T47D (cell line): ENCODE data around the gene TMPRSS2.

Source experiments
- DNase-seq, 2 experiments: peaks; one replicate each; pipeline versions ENCODE4 v3.0.0 to v3.0.0-alpha.2; 2011 to 2012; ENCODE audit warnings: low read depth in 1 of 2, low spot score in 1 of 2
- JUND ChIP-seq: IDR thresholded peaks from 2 replicates; pipeline ENCODE4 v1.6.1; 2012; ENCODE audit warnings: low read depth
- in situ Hi-C: cut with HindIII; loops from 2 replicates; pipeline ENCODE4 v1.10.0; 2016; ENCODE audit warnings: low sequenced_read_pairs, low pct_unique_long_range_greater_than_20kb

The TMPRSS2 gene

DNA sequence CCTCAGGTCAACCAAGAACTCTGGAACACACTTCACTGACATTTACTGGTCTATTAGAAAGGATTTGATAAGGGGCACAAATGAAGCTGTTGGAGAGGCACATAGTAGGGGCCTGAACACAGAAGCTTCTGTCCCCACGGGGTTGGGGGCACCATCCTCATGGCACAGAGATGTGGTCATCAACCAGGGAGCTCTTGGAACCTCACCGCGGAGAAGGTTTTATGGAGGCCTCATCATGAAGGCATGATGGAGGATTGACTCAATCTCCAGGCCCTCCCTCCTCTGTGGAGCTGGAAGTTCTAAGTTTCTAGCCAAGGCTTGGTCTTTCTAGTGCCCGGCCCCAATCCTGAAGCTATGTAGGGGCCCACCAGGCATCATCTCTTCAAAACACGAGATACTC is 58.3 kb downstream of the TMPRSS2 start:
- in situ Hi-C loops, result no loop called here
- TF ChIP-seq JUND, result no peak
- DNase-seq, result no peak

DNA sequence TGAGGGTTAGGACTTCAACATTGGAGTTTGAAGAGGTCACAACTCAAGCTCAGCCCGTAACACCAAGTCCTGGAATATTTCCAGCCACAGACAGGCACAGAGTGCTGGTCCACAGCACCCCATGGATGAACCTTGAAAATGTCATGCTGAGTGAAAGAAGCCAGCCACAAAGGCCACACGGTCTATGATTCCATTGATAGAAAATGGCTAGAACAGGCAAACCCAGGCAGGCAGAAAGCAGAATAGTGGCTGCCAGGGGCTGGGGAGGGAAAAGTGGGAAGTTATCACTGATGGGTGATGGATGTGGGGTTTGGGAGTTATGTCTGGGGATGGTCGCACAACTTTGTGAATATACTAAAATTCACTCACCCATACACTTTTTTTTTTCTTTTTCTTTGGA is 60.6 kb downstream of the TMPRSS2 start:
- DNase-seq, result no peak
- TF ChIP-seq JUND, result no peak
- in situ Hi-C loops, result no loop called here

DNA sequence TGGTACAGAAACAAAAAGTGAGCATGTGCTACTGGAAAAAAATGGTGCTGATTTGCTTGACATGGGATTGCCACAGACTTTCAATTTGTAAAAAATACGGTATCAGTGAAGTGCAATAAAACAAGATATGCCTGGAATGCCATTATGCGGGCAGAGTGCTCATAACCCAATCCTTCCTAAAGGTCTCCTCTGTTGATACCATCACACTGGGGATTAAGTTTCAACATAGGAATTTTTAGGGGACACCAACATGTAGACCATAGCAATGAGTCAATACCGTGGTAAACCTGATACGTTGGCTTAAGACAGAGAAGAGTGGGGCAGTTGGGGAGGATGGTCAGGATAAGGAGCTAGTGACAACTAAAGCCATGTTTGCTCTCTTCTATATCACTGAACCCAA is 61.4 kb downstream of the TMPRSS2 start:
- DNase-seq, result no peak
- in situ Hi-C loops, result no loop called here
- TF ChIP-seq JUND, result no peak

DNA sequence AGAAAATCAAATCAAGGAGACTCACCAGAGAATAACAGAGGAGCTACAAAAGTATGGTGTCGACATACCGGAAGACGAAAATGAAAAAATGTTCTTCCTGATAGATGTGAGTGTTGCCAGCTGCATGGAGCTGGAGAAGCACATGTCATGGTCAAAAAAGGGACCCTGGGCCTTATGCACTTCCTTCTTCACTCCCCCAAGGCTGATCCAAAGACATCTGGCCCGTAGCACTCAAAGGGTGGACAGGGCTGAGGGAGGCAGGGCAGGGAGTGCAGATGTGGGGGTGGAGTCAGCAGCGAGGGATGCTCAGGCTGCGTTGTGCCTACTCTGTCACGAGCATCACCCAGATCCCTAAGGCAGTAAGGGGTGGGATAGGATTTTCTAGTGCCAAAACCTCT is 62.5 kb downstream of the TMPRSS2 start:
- no peak for TF ChIP-seq JUND
- DNase-seq, result no peak
- in situ Hi-C loops, result no loop called here

DNA sequence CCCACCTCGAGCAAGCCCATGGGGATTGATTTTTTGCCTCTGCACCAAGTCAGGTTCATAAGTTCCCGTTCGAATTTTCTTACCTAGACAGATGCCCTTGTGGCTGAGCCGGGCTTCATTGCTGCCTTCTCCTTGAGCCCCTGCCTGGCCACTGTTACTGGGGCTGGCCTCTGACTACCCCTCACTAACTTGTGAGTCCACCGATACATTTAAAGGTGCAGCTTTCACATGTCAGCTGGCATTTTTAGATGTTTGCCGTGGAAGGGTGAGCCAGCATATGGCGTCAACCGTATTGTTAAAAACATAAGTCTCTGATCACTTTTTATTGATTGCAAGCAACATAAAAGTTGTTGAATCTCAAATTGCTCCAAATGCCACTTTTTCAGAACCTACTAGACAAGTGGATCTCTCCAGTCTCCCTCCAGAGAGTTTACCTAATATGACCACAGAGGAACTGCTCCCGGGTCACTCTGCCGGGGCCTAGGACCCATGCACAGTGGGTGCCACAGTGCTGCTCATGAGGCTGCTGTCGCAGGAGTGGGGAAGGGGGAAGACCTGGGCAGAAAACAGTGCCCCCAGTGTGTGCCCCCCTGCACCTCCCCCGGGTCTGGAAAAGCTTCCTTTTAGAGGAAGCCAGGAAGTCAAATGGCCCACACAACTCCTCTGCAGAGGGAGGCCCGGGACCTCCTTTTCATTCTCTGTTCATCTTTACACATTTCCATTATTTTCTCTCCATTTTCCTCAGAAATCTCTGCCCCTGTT is 63.1 kb downstream of the TMPRSS2 start:
- no peak for DNase-seq
- in situ Hi-C loops, result no loop called here
- no peak for TF ChIP-seq JUND

DNA sequence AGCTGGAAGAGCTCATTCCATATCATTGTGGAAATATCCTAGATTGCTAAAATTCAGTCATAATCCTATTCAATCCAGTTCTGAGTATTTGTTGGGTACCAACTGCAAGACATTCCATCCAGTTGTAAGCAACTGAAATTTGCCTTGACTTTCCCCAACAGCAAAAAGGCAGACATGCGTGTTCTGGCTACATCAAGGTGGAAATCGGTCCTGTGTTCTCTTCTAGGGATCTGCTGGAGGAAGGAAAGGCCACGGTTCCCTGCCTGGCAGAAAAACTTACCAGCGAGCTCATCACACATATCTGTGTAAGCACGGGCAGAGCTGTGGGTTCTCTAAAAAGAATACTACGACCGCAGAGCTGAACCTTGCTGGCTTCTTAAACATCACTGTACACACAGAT is 64.4 kb downstream of the TMPRSS2 start:
- DNase-seq, result no peak
- TF ChIP-seq JUND, result no peak
- in situ Hi-C loops, result no loop called here

DNA sequence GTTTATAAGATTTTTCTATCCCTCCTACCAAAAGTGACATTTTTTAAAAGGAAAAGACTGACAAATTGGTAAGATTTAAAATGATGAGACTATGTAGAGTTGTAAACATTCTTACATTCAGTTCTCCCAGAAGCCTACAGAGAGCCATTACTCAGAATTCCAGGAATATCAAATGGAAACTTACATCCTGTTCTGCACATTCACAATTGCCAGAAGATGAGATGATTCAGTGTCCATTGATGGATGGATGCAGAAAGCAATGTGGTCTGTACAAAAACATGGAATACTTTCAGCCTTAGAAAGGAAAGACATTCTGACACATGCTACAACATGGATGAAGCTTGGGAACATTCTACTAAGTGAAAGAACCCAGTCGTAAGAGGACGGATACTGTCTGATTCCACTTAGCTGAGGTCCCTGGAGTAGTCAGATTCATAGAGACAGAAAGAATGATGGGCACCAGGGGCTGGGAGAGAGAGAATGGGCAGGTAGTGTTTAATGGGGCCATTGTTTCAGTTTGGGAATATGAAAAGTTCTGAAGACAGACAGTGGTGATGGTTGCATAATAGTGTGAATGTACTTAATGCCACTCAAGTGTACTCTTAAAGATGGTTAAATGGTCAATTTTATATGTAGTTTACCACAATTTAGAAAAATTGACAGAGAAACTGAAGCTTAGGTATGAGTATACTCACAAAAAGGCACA is 65.3 kb downstream of the TMPRSS2 start:
- DNase-seq, result no peak
- in situ Hi-C loops, result no loop called here
- TF ChIP-seq JUND, result no peak

DNA sequence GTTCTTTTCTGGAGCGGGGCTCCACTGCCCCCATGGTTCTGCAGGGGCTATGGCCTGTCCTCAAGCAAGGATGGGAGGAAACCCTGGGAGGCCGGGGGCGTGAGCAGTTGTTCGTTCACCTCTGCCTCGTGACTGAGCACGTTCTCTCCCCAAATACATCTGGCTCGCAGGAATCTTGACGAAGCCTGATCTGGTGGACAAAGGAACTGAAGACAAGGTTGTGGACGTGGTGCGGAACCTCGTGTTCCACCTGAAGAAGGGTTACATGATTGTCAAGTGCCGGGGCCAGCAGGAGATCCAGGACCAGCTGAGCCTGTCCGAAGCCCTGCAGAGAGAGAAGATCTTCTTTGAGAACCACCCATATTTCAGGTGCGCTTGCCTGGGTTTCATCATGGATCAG is 66.4 kb downstream of the TMPRSS2 start:
- TF ChIP-seq JUND, result no peak
- DNase-seq, result no peak
- in situ Hi-C loops, result no loop called here

DNA sequence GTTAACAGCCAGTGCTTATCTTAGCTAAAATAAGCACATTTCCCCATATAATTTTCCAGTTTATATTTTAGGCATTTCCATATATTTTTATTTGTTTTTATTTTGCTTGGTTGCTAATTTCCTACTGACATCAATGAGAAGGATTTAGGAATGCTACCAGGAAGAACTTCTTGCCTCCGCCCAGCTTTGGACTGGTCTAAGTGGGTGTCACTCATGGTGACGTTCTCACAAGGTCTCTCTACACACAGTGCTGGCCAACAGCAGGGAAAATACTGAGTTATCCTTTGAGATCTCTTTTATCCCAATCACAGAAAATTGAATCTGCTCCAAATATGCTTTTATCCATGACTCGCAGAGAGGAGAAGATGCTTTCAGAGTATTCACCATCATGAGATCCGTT is 68.7 kb downstream of the TMPRSS2 start:
- no peak for DNase-seq
- in situ Hi-C loops, result no loop called here
- no peak for TF ChIP-seq JUND

DNA sequence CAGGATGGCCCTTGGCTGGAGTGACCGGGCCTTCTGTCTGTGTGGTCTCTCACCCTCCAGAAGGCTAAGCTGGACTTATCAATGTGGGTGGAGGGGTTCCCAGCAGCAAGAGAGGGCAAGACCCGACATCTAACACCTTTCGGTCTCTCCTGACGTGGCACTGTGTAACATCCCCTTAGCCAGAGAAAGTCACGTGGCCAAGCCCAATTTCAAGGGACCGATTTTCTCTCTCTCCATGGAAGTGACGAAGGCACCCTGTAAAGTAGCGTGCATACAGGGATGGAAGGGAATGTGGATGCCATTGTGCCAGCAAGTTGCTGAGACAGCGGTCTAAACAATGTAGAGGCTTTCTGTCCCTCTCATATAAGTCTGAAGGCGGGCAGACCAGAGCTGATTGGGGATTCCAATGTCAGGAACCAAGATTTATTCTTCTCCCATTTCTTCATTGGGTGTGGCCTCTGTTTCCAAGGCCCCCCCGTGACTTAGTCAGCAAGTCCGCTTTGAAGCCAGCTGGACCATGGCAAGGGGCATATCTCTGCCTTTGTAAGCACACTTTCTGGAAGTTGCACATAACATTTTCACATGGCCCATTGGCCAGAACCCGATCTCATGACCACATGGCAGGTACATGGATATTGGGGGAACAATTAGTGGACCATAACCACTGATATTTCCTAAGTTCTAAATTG is 69.4 kb downstream of the TMPRSS2 start:
- in situ Hi-C loops, result no loop called here
- TF ChIP-seq JUND, result no peak
- DNase-seq, result no peak

DNA sequence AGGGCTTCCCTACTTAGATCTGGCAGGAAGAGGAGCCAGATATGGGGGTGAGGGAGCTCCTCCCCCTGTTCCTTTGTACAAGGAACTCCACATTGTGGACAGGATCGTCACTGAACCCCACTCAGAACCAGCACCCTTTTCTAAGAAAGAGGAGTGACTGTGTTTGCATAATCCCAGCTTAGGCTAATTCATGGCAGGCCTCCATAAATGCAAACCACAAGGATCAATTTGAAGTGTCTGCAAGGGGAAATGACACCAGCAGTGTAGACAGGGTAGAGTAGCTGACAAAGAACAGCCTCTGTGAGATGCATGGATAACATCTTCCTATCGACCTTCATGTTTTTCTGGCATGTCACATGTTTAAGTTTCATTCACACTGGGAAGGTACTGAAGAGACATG is 70.2 kb downstream of the TMPRSS2 start:
- TF ChIP-seq JUND, result no peak
- no peak for DNase-seq
- in situ Hi-C loops, result no loop called here

DNA sequence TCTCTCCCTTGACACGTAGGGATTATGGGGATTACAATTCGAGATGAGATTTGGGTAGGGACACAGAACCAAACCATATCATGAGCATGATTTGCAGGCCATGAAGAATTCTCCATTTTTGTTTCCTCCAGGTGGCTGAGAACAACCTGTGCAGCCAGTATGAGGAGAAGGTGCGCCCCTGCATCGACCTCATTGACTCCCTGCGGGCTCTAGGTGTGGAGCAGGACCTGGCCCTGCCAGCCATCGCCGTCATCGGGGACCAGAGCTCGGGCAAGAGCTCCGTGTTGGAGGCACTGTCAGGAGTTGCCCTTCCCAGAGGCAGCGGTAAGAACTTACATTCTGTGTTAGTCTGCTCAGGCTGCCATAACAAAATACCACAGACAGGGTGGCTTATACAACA is 72.3 kb downstream of the TMPRSS2 start:
- no peak for DNase-seq
- in situ Hi-C loops, result no loop called here
- TF ChIP-seq JUND, result no peak

DNA sequence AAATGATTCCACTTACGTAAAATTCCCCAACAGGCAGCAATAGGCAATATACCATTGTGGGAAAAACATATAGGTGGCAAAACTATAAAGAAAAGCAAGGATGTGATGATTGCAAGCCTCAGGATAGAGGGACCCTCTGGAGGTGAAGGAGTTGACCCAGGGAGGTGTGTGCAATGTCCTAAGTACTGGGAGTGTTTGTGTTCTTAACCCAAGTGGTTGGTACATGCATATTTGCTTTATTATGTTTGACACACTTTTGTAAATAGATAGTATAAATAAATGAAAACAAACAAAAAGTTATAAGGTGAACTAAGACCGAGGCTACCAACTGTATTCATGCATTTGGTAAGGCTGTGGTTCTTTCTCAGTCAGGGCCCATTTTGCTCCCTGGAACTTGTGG is 74.4 kb downstream of the TMPRSS2 start:
- TF ChIP-seq JUND, result no peak
- in situ Hi-C loops, result no loop called here
- DNase-seq, result peak in 1 of 2 experiments; percentile 51
